Prostate gland (tissue), 2 donors: ENCODE results near the gene KCTD1.

Source experiments
- POLR2AphosphoS5 ChIP-seq: sonication (generic); formaldehyde crosslinking; IDR thresholded peaks from one replicate; pipeline ENCODE4 v1.6.1; 2017; ENCODE audit warnings: antibody characterized with exemption
- TF ChIP-seq, protein P1 (sequence below), 4 experiments: fragments of 200-600 bp in 2 of 4; fragments of 450-650 bp in 2 of 4; sonication (generic) in 2 of 4; IDR thresholded peaks; 1 replicate in 3 of 4; 2 replicates in 1 of 4; pipeline ENCODE4 v1.5.1; 2016 to 2019; ENCODE audit warnings: antibody characterized with exemption in 4 of 4, mild to moderate bottlenecking in 2 of 4, moderate library complexity in 2 of 4

DNA sequence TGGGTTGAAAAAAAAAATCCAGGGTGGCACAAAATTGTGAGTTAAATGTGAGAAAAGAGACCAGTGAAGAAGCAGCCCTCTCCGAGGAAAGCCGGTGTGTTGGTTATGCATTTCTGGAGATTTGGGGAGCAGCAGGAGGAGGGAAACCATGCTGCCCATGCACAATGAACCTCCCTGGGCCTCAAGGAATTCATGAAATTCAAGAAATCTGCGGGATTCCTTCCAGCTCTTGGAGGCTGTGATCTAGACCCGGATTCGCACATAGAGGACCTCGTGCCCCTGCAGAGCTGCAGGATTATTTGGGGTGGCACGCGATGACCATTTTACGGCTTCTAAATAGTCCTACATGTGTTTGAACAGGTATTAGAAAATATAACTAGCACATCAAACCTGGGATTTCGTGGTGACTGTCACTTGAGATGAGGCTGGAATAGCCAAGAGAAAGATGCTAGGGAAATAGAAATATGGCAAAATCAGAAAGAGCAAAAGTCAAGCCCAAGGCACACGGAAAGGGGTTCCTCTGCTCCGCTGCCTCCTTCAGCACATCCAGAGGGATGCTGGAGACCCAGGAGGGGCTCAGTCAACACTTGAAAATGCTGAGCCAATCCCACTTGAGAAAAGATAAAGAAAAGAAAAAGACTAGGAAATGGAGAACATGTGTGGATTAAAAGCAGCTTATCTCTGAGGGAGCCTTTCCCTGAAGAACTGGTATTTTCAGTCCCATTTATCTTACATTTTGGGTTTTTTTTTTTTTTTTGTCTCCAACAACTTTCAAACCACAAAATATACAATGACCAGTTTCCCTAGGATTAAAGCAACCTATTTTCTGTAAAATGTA lies 22.0 kb downstream of the KCTD1 start:
- TF ChIP-seq POLR2AphosphoS5: no peak
- TF ChIP-seq, protein P1, sequence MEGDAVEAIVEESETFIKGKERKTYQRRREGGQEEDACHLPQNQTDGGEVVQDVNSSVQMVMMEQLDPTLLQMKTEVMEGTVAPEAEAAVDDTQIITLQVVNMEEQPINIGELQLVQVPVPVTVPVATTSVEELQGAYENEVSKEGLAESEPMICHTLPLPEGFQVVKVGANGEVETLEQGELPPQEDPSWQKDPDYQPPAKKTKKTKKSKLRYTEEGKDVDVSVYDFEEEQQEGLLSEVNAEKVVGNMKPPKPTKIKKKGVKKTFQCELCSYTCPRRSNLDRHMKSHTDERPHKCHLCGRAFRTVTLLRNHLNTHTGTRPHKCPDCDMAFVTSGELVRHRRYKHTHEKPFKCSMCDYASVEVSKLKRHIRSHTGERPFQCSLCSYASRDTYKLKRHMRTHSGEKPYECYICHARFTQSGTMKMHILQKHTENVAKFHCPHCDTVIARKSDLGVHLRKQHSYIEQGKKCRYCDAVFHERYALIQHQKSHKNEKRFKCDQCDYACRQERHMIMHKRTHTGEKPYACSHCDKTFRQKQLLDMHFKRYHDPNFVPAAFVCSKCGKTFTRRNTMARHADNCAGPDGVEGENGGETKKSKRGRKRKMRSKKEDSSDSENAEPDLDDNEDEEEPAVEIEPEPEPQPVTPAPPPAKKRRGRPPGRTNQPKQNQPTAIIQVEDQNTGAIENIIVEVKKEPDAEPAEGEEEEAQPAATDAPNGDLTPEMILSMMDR (IDR thresholded peaks at IDR 0.05): no peak
